Duodenal mucosa (tissue), 2 donors: Measurements from ENCODE around the gene OLFML2B.
"Not testable (repeated sequence)": the region's sequence is repeated elsewhere in the genome, so short reads cannot be mapped to it uniquely, and the experiment has no call there.

Experiments used
- H3K27ac ChIP-seq: one replicate; pipeline ENCODE4 v1.7.0; 2013; ENCODE audit warnings: low read depth, low read length
- H3K27me3 ChIP-seq, 2 donors: one replicate each; pipeline ENCODE4 v1.7.0; 2013; ENCODE audit warnings: low read length in 2 of 2, control low read depth in 1 of 2; ENCODE audit not compliant: insufficient read depth in 2 of 2, control insufficient read depth in 1 of 2
- H3K36me3 ChIP-seq, 2 donors: one replicate each; pipeline ENCODE4 v1.7.0; 2013; ENCODE audit warnings: low read length in 2 of 2, control low read depth in 1 of 2; ENCODE audit not compliant: insufficient read depth in 2 of 2, control insufficient read depth in 1 of 2
- H3K4me1 ChIP-seq, 2 donors: one replicate each; pipeline ENCODE4 v1.7.0; 2013; ENCODE audit warnings: low read length in 2 of 2, control low read depth in 1 of 2; ENCODE audit not compliant: insufficient read depth in 2 of 2, control insufficient read depth in 1 of 2
- H3K4me3 ChIP-seq, 2 donors: one replicate each; pipeline ENCODE4 v1.7.0; 2013; ENCODE audit warnings: low read length in 2 of 2, low read depth in 1 of 2
- H3K9ac ChIP-seq, 2 donors: one replicate each; pipeline ENCODE4 v1.7.0; 2013; ENCODE audit warnings: low read length in 2 of 2, low read depth in 1 of 2
- H3K9me3 ChIP-seq, 2 donors: one replicate each; pipeline ENCODE4 v1.7.0; 2013; ENCODE audit warnings: low read length in 2 of 2, control low read depth in 1 of 2; ENCODE audit not compliant: control insufficient read depth in 1 of 2

Gene OLFML2B

GRCh38 chr1:162023547-162024501, at the start of gene OLFML2B:
Gene OLFML2B, minus strand, starts transcription at chr1:162023869. Its CDS starts 439 bp downstream, at chr1:162023430.
- peak within 1 kb of the TSS; percentile 29 to 35 for H3K9ac ChIP-seq
- H3K4me3 ChIP-seq: peak within 1 kb of the TSS; percentile 76 to 77
- no peaks in the 10 kb centered on the region for H3K9me3 ChIP-seq
- H3K27me3 ChIP-seq: peaks cover 14 to 23% of the 10 kb centered on the region in 2 donors
- H3K27ac ChIP-seq: no peak within 1 kb of the TSS
- H3K36me3 ChIP-seq: no peaks in the 10 kb centered on the region
- peaks cover 6 to 11% of the 10 kb centered on the region in 2 donors for H3K4me1 ChIP-seq

GRCh38 chr1:162072740-162073139, 49.1 kb upstream of the OLFML2B start:
- H3K9ac ChIP-seq: no peak overlapping the region

GRCh38 chr1:162070825-162071224, 47.2 kb upstream of the OLFML2B start:
- Histone ChIP-seq H3K27me3 (no peaks in the 10 kb centered on the region), H3K27ac (no peak overlapping the region), H3K36me3 (no peaks in the 10 kb centered on the region), H3K4me3 (peak overlapping the region; percentile 73 to 79), H3K9ac (peak overlapping the region; percentile 5 to 52), H3K9me3 (peaks cover 0 to 2% of the 10 kb centered on the region in 2 donors), H3K4me1 (peaks cover 13 to 28% of the 10 kb centered on the region in 2 donors)

More at GRCh38 chr1:162072740-162073139, 49.1 kb upstream of the OLFML2B start:
- H3K27me3 ChIP-seq: no peaks in the 10 kb centered on the region
- H3K4me3 ChIP-seq: no peak overlapping the region
- peaks cover 0 to 2% of the 10 kb centered on the region in 2 donors for H3K9me3 ChIP-seq
- H3K27ac ChIP-seq: no peak overlapping the region
- H3K4me1 ChIP-seq: peaks cover 13 to 28% of the 10 kb centered on the region in 2 donors
- no peaks in the 10 kb centered on the region for H3K36me3 ChIP-seq

- peak overlapping the region; percentile 73 to 79 for H3K4me3 ChIP-seq
- H3K27ac ChIP-seq: no peak overlapping the region
- peaks cover 0 to 2% of the 10 kb centered on the region in 2 donors for H3K27me3 ChIP-seq
- no peaks in the 10 kb centered on the region for H3K36me3 ChIP-seq
- H3K4me1 ChIP-seq: peaks cover 13 to 28% of the 10 kb centered on the region in 2 donors
- peak overlapping the region; percentile 52 for H3K9ac ChIP-seq
- peaks cover 0 to 2% of the 10 kb centered on the region in 2 donors for H3K9me3 ChIP-seq
These were observed 46.6 kb upstream of the OLFML2B start for GRCh38 chr1:162070094-162070748.

DNA sequence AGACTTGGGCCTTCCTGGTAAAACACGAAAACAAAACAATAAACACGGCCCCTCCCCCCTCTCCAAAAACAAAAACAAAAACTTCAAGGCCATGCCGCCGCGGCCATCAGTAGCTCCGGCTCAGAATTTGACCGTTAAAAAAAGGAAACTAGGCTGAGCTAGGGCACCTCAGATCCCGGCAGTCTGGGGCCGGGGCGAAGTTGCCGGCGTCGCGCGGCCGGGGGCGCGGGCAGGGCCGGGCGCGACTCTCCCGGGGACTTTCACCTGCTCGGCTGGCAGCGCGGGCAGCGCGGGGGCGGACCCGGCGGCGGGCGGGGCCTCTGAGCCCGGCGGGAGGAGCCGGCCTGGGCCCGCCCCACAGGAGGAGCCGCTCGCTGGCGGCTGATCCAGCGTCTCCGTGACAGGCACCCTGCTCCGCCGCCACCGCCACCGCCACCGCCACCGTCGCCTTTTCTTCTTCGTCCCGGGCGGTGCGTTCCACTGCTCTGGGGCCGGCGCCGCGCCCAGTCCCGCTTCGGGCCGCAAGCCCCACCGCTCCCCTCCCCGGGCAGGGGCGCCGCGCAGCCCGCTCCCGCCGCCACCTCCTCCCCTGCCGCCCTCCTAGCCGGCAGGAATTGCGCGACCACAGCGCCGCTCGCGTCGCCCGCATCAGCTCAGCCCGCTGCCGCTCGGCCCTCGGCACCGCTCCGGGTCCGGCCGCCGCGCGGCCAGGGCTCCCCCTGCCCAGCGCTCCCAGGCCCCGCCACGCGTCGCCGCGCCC, 45.8 kb upstream of the OLFML2B start, which contains the start of gene NOS1AP:
Gene NOS1AP (plus strand): TSS at position 358 of the 760 bp plus-strand sequence. CDS start 487 bp downstream, outside the sequence.
- no peaks in the 10 kb centered on the region for H3K36me3 ChIP-seq
- peaks cover 0 to 5% of the 10 kb centered on the region in 2 donors for H3K27me3 ChIP-seq
- H3K27ac ChIP-seq: peak within 1 kb of the TSS; percentile 59
- peak within 1 kb of the TSS; percentile 52 to 69 for H3K9ac ChIP-seq
- H3K4me1 ChIP-seq: peaks cover 13 to 28% of the 10 kb centered on the region in 2 donors
- peak within 1 kb of the TSS; percentile 73 to 79 for H3K4me3 ChIP-seq
- H3K9me3 ChIP-seq: peaks cover 0 to under 1% of the 10 kb centered on the region in 2 donors

DNA sequence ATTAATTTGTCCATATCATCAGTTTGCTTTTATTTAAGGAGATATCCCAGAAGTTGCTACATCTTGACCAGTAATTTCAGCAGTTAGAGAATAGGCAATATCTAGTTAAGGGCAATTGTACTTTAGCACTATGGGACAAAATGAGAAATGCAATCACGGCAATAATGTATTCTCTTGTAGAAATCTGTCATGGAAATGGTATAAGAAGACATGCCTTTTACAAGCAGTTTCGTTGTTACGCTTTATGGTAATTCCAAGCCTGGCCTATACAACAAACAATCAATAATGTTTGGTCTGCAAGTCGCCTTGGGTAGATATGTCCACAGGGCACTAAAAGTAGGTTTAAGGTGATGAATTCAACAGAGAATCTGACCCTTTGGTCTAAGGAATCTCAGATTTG, 44.6 kb upstream of the OLFML2B start:
- no peaks in the 10 kb centered on the region for H3K36me3 ChIP-seq
- H3K9ac ChIP-seq: no peak overlapping the region
- no peak overlapping the region for H3K4me3 ChIP-seq
- no peaks in the 10 kb centered on the region for H3K9me3 ChIP-seq
- H3K27me3 ChIP-seq: peaks cover 0 to 5% of the 10 kb centered on the region in 2 donors
- H3K4me1 ChIP-seq: peaks cover 13 to 28% of the 10 kb centered on the region in 2 donors
- H3K27ac ChIP-seq: no peak overlapping the region

DNA sequence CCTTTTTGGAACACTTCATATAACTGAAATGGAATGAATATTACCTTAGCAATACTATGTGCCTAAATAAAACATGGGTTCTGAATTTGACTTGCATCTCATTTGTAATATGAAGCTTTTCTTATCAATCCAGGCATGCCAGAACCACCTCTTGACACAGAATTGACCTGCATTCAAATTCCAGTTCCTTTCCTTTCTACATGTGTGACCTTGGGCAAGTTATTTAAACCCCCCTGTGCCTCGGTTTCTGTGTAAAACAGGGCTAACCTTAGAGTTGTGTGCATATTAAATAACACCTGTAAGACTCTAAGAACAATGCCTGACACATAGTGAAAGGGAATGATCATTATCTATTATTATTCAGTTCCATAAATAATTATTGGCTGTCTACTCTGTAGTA, 43.8 kb upstream of the OLFML2B start:
- no peaks in the 10 kb centered on the region for H3K9me3 ChIP-seq
- H3K4me3 ChIP-seq: no peak overlapping the region
- H3K4me1 ChIP-seq: peaks cover 9 to 20% of the 10 kb centered on the region in 2 donors
- H3K27me3 ChIP-seq: peaks cover 0 to 5% of the 10 kb centered on the region in 2 donors
- no peak overlapping the region for H3K9ac ChIP-seq
- H3K27ac ChIP-seq: no peak overlapping the region
- no peaks in the 10 kb centered on the region for H3K36me3 ChIP-seq

DNA sequence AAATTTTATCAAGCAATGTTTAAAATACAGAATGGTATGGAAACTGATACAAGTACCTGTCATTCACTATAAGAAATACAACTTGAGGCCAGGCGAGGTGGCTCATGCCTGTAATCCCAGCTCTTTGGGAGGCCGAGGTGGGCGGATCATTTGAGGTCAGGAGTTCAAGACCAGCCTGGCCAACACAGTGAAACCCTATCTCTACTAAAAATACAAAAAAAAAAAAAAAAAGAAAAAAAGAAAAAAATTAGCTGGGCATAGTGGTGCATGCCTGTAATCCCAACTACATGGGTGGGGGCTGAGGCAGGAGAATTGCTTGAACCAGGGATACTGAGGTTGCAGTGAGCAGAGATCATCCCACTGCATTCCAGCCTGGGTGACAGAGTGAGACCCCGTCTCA, 43.2 kb upstream of the OLFML2B start:
- H3K36me3 ChIP-seq, H3K4me3 ChIP-seq, H3K27ac ChIP-seq, H3K9me3 ChIP-seq, H3K27me3 ChIP-seq, H3K9ac ChIP-seq: not testable (repeated sequence)
- H3K4me1 ChIP-seq: peaks cover 5 to 16% of the 10 kb centered on the region in 2 donors

DNA sequence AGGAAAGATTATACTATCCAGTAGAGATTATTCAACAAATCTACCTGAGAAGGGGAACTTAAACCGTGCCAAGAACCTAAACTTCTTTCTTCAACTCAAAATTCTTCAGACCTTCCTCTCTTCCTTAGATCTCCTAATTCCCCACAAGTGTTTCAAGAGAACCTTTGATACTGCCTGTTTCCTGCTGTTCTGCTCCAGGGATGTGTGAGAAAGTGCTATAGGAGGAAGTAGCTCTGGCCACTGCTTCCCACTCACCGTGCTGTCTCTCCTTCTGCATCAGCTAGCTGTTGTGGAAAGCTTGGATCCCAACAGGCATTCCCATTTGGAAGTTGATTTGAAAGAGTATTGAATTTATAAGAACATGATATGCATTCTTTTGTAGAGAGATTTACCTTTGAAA, 41.3 kb upstream of the OLFML2B start:
- Histone ChIP-seq H3K27ac (no peak overlapping the region), H3K4me1 (peaks cover 0 to 9% of the 10 kb centered on the region in 2 donors), H3K27me3 (peaks cover 0 to 5% of the 10 kb centered on the region in 2 donors), H3K36me3 (no peaks in the 10 kb centered on the region), H3K9me3 (no peaks in the 10 kb centered on the region), H3K9ac (no peak overlapping the region), H3K4me3 (no peak overlapping the region)
